ENCODE data around the gene PLA2G4A. TPM values are rescaled to one million over a fixed set of nuclear protein-coding genes. Genes with fewer than 3 reads are reported as not detected.

The PLA2G4A gene
- total RNA-seq, 4 donors from 2014 or later = 2.0 to 8.3 (median 6.1) TPM

- TF ChIP-seq EP300 (IDR thresholded peaks at IDR 0.05; ENCODE audit: low read depth) (no peak), CTCF (IDR thresholded peaks at IDR 0.05) (no peak), POLR2A (IDR thresholded peaks at IDR 0.05) (no peak), POLR2AphosphoS5 (IDR thresholded peaks at IDR 0.05) (no peak)
- no peak for DNase-seq
- WGBS, 2 donors (ENCODE audit: low coverage in 1 of 2) = 31 to 34% methylated on average over 2 of the region's 2 CpGs
- Histone ChIP-seq H3K9me3 (no peaks in the 10 kb centered on the region), H3K4me1 (peaks cover 4 to 55% (median 10%) of the 10 kb centered on the region in 4 donors), H3K36me3 (no peaks in the 10 kb centered on the region), H3K27ac (no peak overlapping the region), H3K4me3 (no peak overlapping the region), H3K27me3 (no peaks in the 10 kb centered on the region)
- in situ Hi-C loops (cut with MboI; ENCODE audit: low pct_ligation_motif_present in 1 of 4, low pct_unique_long_range_greater_than_20kb in 1 of 4, low sequenced_read_pairs in 3 of 4) = no loop called here
- intact Hi-C loops (cut with DNase I; ENCODE audit: low total_unique reads) = no loop called here
These were observed 14.5 kb downstream of the PLA2G4A start for GRCh38 chr1:186843226-186843625.

- Histone ChIP-seq H3K27ac (no peak overlapping the region), H3K36me3 (no peaks in the 10 kb centered on the region), H3K9me3 (no peaks in the 10 kb centered on the region), H3K4me3 (no peak overlapping the region), H3K27me3 (no peaks in the 10 kb centered on the region), H3K4me1 (peaks cover 0 to 55% (median 7%) of the 10 kb centered on the region in 4 donors)
- 85 to 93% methylated on average over 2 of the region's 2 CpGs for WGBS, 2 donors (ENCODE audit: low coverage in 1 of 2)
- in situ Hi-C loops (cut with MboI; ENCODE audit: low pct_ligation_motif_present in 1 of 4, low pct_unique_long_range_greater_than_20kb in 1 of 4, low sequenced_read_pairs in 3 of 4) = no loop called here
- no peak for DNase-seq
- intact Hi-C loops (cut with DNase I; ENCODE audit: low total_unique reads) = no loop called here
- no peak for TF ChIP-seq CTCF (IDR thresholded peaks at IDR 0.05)
- TF ChIP-seq POLR2A (IDR thresholded peaks at IDR 0.05) = no peak
- no peak for TF ChIP-seq POLR2AphosphoS5 (IDR thresholded peaks at IDR 0.05)
- TF ChIP-seq EP300 (IDR thresholded peaks at IDR 0.05; ENCODE audit: low read depth) = no peak
These were observed 15.2 kb downstream of the PLA2G4A start for GRCh38 chr1:186843931-186844330.

- peaks cover 0 to 43% (median 7%) of the 10 kb centered on the region in 4 donors for H3K4me1 ChIP-seq
- WGBS, 2 donors (ENCODE audit: low coverage in 1 of 2) = 39 to 46% methylated on average over 3 of the region's 3 CpGs
- no peak for DNase-seq
- in situ Hi-C loops (cut with MboI; ENCODE audit: low pct_ligation_motif_present in 1 of 4, low pct_unique_long_range_greater_than_20kb in 1 of 4, low sequenced_read_pairs in 3 of 4) (no loop called here), intact Hi-C loops (cut with DNase I; ENCODE audit: low total_unique reads) (no loop called here)
- H3K9me3 ChIP-seq = no peaks in the 10 kb centered on the region
- H3K4me3 ChIP-seq = no peak overlapping the region
- no peak for TF ChIP-seq EP300 (IDR thresholded peaks at IDR 0.05; ENCODE audit: low read depth)
- no peak for TF ChIP-seq POLR2AphosphoS5 (IDR thresholded peaks at IDR 0.05)
- TF ChIP-seq POLR2A (IDR thresholded peaks at IDR 0.05) = no peak
- peak overlapping the region in 3 of 4 donors; percentile 4 to 39 (median 22) for H3K27ac ChIP-seq
- no peaks in the 10 kb centered on the region for H3K36me3 ChIP-seq
- no peaks in the 10 kb centered on the region for H3K27me3 ChIP-seq
These were observed 16.9 kb downstream of the PLA2G4A start for GRCh38 chr1:186845576-186846210.

GRCh38 chr1:186848509-186849130 lies 19.9 kb downstream of the PLA2G4A start:
- peak overlapping the region in 1 of 4 donors; percentile 41 for H3K27ac ChIP-seq
- H3K36me3 ChIP-seq = no peaks in the 10 kb centered on the region
- no peak for DNase-seq
- in situ Hi-C loops (cut with MboI; ENCODE audit: low pct_ligation_motif_present in 1 of 4, low pct_unique_long_range_greater_than_20kb in 1 of 4, low sequenced_read_pairs in 3 of 4) = no loop called here
- H3K4me3 ChIP-seq = no peak overlapping the region
- no peaks in the 10 kb centered on the region for H3K9me3 ChIP-seq
- TF ChIP-seq POLR2AphosphoS5 (IDR thresholded peaks at IDR 0.05) (no peak), POLR2A (IDR thresholded peaks at IDR 0.05) (no peak)
- H3K4me1 ChIP-seq = peaks cover 0 to 23% (median 1%) of the 10 kb centered on the region in 4 donors
- H3K27me3 ChIP-seq = no peaks in the 10 kb centered on the region
- intact Hi-C loops (cut with DNase I; ENCODE audit: low total_unique reads) = no loop called here

GRCh38 chr1:186849271-186849671 lies 20.5 kb downstream of the PLA2G4A start:
- WGBS, 2 donors (ENCODE audit: low coverage in 1 of 2) = 68 to 93% methylated on average over 3 to 5 of the region's 5 CpGs
- Histone ChIP-seq H3K27me3 (no peaks in the 10 kb centered on the region), H3K27ac (peak overlapping the region in 2 of 4 donors; percentile 32 to 41), H3K4me1 (peaks cover 0 to 28% (median 1%) of the 10 kb centered on the region in 4 donors), H3K9me3 (no peaks in the 10 kb centered on the region), H3K4me3 (no peak overlapping the region), H3K36me3 (no peaks in the 10 kb centered on the region)
- no peak for DNase-seq
- intact Hi-C loops (cut with DNase I; ENCODE audit: low total_unique reads) (no loop called here), in situ Hi-C loops (cut with MboI; ENCODE audit: low pct_ligation_motif_present in 1 of 4, low pct_unique_long_range_greater_than_20kb in 1 of 4, low sequenced_read_pairs in 3 of 4) (no loop called here)
- TF ChIP-seq POLR2A (IDR thresholded peaks at IDR 0.05) (no peak), EP300 (IDR thresholded peaks at IDR 0.05; ENCODE audit: low read depth) (no peak), CTCF (IDR thresholded peaks at IDR 0.05) (no peak), POLR2AphosphoS5 (IDR thresholded peaks at IDR 0.05) (no peak)

All from transverse colon (tissue), 4 donors.